Spleen (tissue), 11 donors: ENCODE data around the gene HSPB3. TPM values are rescaled to one million over a fixed set of nuclear protein-coding genes. Genes with fewer than 3 reads are reported as not detected.
"Not testable (repeated sequence)": the region's sequence is repeated elsewhere in the genome, so short reads cannot be mapped to it uniquely, and the experiment has no call there.

Source experiments
- DNase-seq: peaks from one replicate; pipeline ENCODE4 v3.0.0-alpha.2; 2020
- H3K27ac ChIP-seq, 8 donors: fragments of 200-600 bp; sonication (generic) in 7 of 8; 1 replicate in 4 of 8; 2 replicates in 4 of 8; pipeline versions ENCODE4 v1.5.0 to v1.8.0; 2016 to 2021; ENCODE audit warnings: inconsistent platforms in 4 of 8, mild to moderate bottlenecking in 4 of 8, moderate library complexity in 1 of 8
- H3K27me3 ChIP-seq, 7 donors: fragments of 200-600 bp; sonication (generic) in 6 of 7; replicated peaks in 1 of 7; 1 replicate in 4 of 7; 2 replicates in 3 of 7; pipeline versions ENCODE4 v1.5.0 to v1.8.0; 2016 to 2021; ENCODE audit warnings: inconsistent platforms in 3 of 7, mild to moderate bottlenecking in 1 of 7
- H3K36me3 ChIP-seq, 6 donors: fragments of 200-600 bp; sonication (generic) in 5 of 6; 1 replicate in 4 of 6; 2 replicates in 2 of 6; pipeline versions ENCODE4 v1.5.0 to v1.8.0; 2016 to 2021; ENCODE audit warnings: inconsistent platforms in 2 of 6
- H3K4me1 ChIP-seq, 6 donors: fragments of 200-600 bp; sonication (generic) in 5 of 6; 1 replicate in 3 of 6; 2 replicates in 3 of 6; pipeline versions ENCODE4 v1.5.0 to v1.8.0; 2016 to 2021; ENCODE audit warnings: inconsistent platforms in 3 of 6
- H3K4me3 ChIP-seq, 8 donors: fragments of 200-600 bp; sonication (generic) in 7 of 8; 1 replicate in 4 of 8; 2 replicates in 4 of 8; pipeline versions ENCODE4 v1.5.0 to v1.8.0; 2016 to 2021; ENCODE audit warnings: inconsistent platforms in 4 of 8, mild to moderate bottlenecking in 4 of 8, moderate library complexity in 2 of 8
- H3K9me3 ChIP-seq, 8 donors: fragments of 200-600 bp; sonication (generic) in 7 of 8; 1 replicate in 4 of 8; 2 replicates in 4 of 8; pipeline versions ENCODE4 v1.5.0 to v1.8.0; 2016 to 2021; ENCODE audit warnings: inconsistent platforms in 4 of 8
- CTCF ChIP-seq, 11 experiments: fragments of 200-600 bp in 7 of 11; fragments of 450-650 bp in 4 of 11; sonication (generic) in 4 of 11; IDR thresholded peaks in 8 of 11; conservative IDR thresholded peaks in 3 of 11; 1 replicate in 7 of 11; 2 replicates in 4 of 11; pipeline versions ENCODE4 v1.4.0 to v1.8.0; 2016 to 2021; ENCODE audit warnings: antibody characterized with exemption in 11 of 11, inconsistent platforms in 4 of 11, mild to moderate bottlenecking in 1 of 11
- POLR2A ChIP-seq, 3 donors: fragments of 450-650 bp; IDR thresholded peaks; one replicate each; pipeline ENCODE4 v1.5.1; 2017; ENCODE audit warnings: antibody characterized with exemption in 3 of 3, mild to moderate bottlenecking in 1 of 3
- POLR2AphosphoS5 ChIP-seq, 3 donors: sonication (generic); formaldehyde crosslinking; IDR thresholded peaks; one replicate each; pipeline ENCODE4 v1.5.1; 2017; ENCODE audit warnings: antibody characterized with exemption in 3 of 3
- WGBS, 5 donors: extraction: QIAGEN DNeasy Blood & Tissue Kit in 3 of 5; methylation state at CpG; one replicate each; pipeline versions ENCODE4 v1.1.5 to v1.1.7; 2013 to 2018; 5-methylcytosine and 5-hydroxymethylcytosine counted together
- intact Hi-C: fragments of 100-400 bp; cut with DNase I; formaldehyde crosslinking; loops from one replicate; pipeline ENCODE4 v1.15.0; 2023; ENCODE audit warnings: low total_unique reads
- polyA plus RNA-seq, 3 donors: library from polyadenylated mRNA; stranded (reverse); fragments of 200-250 nt; gene quantifications; one replicate each; pipeline ENCODE4 v1.2.1, GENCODE V29; 2013
- total RNA-seq, 7 donors: library from RNA; depleted of rRNA in 3 of 7; stranded (reverse); fragments of >200 nt in 3 of 7; fragmentation: NEBNext Ultra II Directional in 4 of 7; extraction: Animal tissue kit (Norgen Biotek cat#: 25700) in 4 of 7; gene quantifications; one replicate each; pipeline versions ENCODE4 v1.1.0 to v1.2.1, GENCODE V29; 2016 to 2021
- donor health status: healthy with polysubstance abuse.
- donor health status: DM: no; HTN: no; CAD: no; lungs with moderate emphysema.
- donor health status: DM: no; HTN: no; CAD: no.
- donor health status: Bipolar disorder and iron deficiency.
- donor health status: healthy.
- donor health status: DM: no; HTN: no; CAD: no.
- donor health status: DM: yes; HTN: yes; CAD: no.

HSPB3 gene
- total and polyA plus RNA-seq, 10 donors = 0.45 to 0.67 (median 0.54) TPM; not detected in 6

- intact Hi-C loops = loop anchor here (5.0 kb wide), 1 partner anchor 178 kb away; no protein-coding TSS in a partner anchor
- 88 to 100% (median 94%) methylated on average over 2 of the region's 2 CpGs for WGBS, 5 donors
Observed at GRCh38 chr5:54425258-54425657, 30.2 kb upstream of the HSPB3 start.

DNA sequence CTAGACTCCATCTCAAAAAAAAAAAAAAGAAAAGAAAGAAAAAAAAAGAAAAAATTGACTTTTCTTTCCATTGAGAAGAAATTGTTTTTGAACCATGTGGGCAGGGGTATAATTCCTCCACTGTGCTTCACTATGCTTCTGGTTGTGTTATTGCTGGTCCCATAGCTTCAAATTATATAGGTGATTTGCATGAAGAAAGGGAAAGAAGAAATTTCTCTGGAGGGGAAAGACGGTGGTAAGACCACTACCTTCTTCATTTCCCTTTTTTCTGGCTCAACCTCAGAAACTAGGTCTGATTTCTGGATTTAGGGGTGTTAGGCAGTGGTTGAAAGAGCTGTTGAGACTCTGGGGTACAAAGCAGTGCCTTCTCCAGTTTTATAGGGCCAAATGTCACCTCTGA is 29.3 kb upstream of the HSPB3 start:
- WGBS, 5 donors = 25 to 50% (median 49%) methylated on average over 1 of the region's 1 CpG

More at GRCh38 chr5:54425258-54425657, 30.2 kb upstream of the HSPB3 start:
- DNase-seq = no peak
- Histone ChIP-seq H3K4me3 (no peak overlapping the region), H3K27ac (no peak overlapping the region), H3K27me3 (peaks cover 0 to 4% (median 0%) of the 10 kb centered on the region in 7 donors), H3K4me1 (no peaks in the 10 kb centered on the region), H3K9me3 (no peaks in the 10 kb centered on the region), H3K36me3 (no peaks in the 10 kb centered on the region)
- TF ChIP-seq POLR2A (IDR thresholded peaks at IDR 0.05) (no peak), POLR2AphosphoS5 (IDR thresholded peaks at IDR 0.05) (no peak), CTCF (IDR thresholded peaks at IDR 0.05 in 8 of 11, conservative IDR thresholded peaks at IDR 0.05 in 3 of 11) (no peak)

GRCh38 chr5:54434650-54435049 is 20.8 kb upstream of the HSPB3 start:
- H3K9me3 ChIP-seq, H3K36me3 ChIP-seq, H3K27me3 ChIP-seq, H3K4me3 ChIP-seq, H3K4me1 ChIP-seq, DNase-seq, intact Hi-C loops, H3K27ac ChIP-seq: not testable (repeated sequence)
- WGBS, 5 donors = 77 to 93% (median 90%) methylated on average over 2 of the region's 2 CpGs

More for the DNA sequence above, 29.3 kb upstream of the HSPB3 start:
- no peaks in the 10 kb centered on the region for H3K36me3 ChIP-seq
- intact Hi-C loops = loop anchor here (5.0 kb wide), 1 partner anchor 179 kb away; no protein-coding TSS in a partner anchor
- no peaks in the 10 kb centered on the region for H3K9me3 ChIP-seq
- H3K4me1 ChIP-seq = no peaks in the 10 kb centered on the region
- DNase-seq = no peak
- TF ChIP-seq CTCF (IDR thresholded peaks at IDR 0.05 in 8 of 11, conservative IDR thresholded peaks at IDR 0.05 in 3 of 11) = no peak
- TF ChIP-seq POLR2AphosphoS5 (IDR thresholded peaks at IDR 0.05) = no peak
- no peak for TF ChIP-seq POLR2A (IDR thresholded peaks at IDR 0.05)
- no peak overlapping the region for H3K4me3 ChIP-seq
- peaks cover 0 to 4% (median 0%) of the 10 kb centered on the region in 7 donors for H3K27me3 ChIP-seq
- H3K27ac ChIP-seq = no peak overlapping the region

DNA sequence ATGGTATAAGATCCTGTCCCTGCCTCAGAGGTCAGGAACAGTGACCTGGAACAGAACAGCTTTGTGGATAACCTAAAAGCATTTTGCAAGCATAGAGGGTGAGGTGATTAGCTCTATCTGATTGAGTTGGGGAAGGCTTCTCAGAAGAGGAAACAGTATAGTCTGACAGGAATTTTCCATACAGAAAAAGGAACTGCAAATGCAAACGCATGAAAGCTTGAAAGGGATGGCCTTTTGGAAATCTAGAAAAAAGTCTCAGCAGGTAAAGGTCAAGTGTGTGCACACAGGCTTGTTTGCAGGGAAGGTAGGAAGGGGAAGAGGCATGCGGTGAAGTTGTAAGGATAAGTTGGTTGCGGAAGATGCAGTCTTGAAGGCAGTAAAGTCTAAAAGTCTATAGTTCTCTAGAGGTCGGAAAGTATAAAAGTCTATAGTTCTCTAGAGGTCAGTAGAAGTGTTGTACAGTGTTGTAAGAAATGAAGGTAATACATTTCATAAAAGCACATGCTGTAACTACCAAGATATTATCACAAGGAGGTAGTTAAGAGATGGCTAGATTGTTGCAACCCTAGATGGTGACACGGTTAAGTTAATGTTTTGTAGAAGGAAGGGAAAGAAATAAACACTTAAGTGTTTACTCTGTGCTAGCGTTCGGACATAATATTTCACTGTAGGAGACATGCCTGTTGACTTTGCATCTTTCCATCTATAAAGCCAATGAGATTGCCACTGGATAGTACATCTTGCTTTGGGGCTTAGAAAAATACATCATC is 16.7 kb upstream of the HSPB3 start:
- intact Hi-C loops = no loop called here

More for the DNA sequence above, 16.7 kb upstream of the HSPB3 start:
- Histone ChIP-seq H3K27me3 (no peaks in the 10 kb centered on the region), H3K4me1 (peaks cover 0 to 12% (median 3%) of the 10 kb centered on the region in 6 donors), H3K36me3 (no peaks in the 10 kb centered on the region), H3K4me3 (no peak overlapping the region), H3K27ac (no peak overlapping the region), H3K9me3 (no peaks in the 10 kb centered on the region)
- no peak for DNase-seq
- 79 to 83% (median 80%) methylated on average over 7 of the region's 7 CpGs for WGBS, 5 donors
- no peak for TF ChIP-seq POLR2AphosphoS5 (IDR thresholded peaks at IDR 0.05)
- TF ChIP-seq CTCF (IDR thresholded peaks at IDR 0.05 in 8 of 11, conservative IDR thresholded peaks at IDR 0.05 in 3 of 11) = no peak
- no peak for TF ChIP-seq POLR2A (IDR thresholded peaks at IDR 0.05)
